ENCODE results near the gene CRB3. TPM values are rescaled to one million over a fixed set of nuclear protein-coding genes. Genes with fewer than 3 reads are reported as not detected.

The CRB3 gene
- total and polyA plus RNA-seq, 2 of the 4 experiments (the other 2 are of a cell fraction): not detected

DNA sequence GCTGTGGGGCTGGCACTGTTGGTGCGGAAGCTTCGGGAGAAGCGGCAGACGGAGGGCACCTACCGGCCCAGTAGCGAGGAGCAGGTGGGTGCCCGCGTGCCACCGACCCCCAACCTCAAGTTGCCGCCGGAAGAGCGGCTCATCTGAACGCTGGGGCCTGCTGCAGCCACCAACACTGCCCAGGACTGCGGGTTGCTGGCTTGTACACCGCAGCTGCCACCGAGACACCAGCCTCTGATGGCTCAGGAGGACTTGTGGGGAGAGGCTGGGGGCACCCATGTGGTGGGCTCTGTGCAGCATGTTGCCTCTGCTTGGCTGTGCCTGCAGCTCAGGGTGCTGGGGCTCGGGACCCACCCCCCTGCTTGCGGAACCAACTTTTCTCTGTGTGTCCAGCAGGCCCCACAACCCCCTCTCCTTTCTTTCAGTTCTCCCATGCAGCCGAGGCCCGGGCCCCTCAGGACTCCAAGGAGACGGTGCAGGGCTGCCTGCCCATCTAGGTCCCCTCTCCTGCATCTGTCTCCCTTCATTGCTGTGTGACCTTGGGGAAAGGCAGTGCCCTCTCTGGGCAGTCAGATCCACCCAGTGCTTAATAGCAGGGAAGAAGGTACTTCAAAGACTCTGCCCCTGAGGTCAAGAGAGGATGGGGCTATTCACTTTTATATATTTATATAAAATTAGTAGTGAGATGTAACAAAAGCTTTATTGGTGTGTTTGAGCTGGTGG, 2.6 kb downstream of the CRB3 start:
- dilution Hi-C loops (cut with HindIII; ENCODE audit: low sequenced_read_pairs, unreplicated experiment) (no loop called here), in situ Hi-C loops (cut with MboI; ENCODE audit: low sequenced_read_pairs) (no loop called here), intact Hi-C loops (cut with micrococcal nuclease) (no loop called here)
- Histone ChIP-seq H3K4ac (ENCODE audit: low read depth, low read length) (no peak overlapping the region), H3K9me1 (ENCODE audit: insufficient read depth, low read length) (no peaks in the 10 kb centered on the region), H3K9ac (ENCODE audit: low read depth, low read length) (no peak overlapping the region), H2BK5ac (ENCODE audit: low read depth, low read length, poor library complexity, severe bottlenecking) (no peak overlapping the region), H3K27me3 (ENCODE audit: control insufficient read depth, insufficient read depth, low read length) (peaks cover 29% of the 10 kb centered on the region), H3K79me1 (ENCODE audit: low read depth in 1 of 2, low read length in 2 of 2) (no peaks in the 10 kb centered on the region), H4K8ac (ENCODE audit: low read depth in 2 of 2, low read length in 2 of 2) (no peak overlapping the region), H2AK9ac (replicated peaks; ENCODE audit: low read depth, low read length, poor library complexity) (no peak overlapping the region), H3K9me3 (ENCODE audit: control insufficient read depth, insufficient read depth, low read length) (no peaks in the 10 kb centered on the region), H3K23ac (ENCODE audit: low read depth, low read length) (no peak overlapping the region), H3K4me3 (ENCODE audit: insufficient read depth, low read depth, low read length) (no peak overlapping the region), H4K20me1 (ENCODE audit: insufficient read depth, low read length) (no peaks in the 10 kb centered on the region), H3K14ac (replicated peaks; ENCODE audit: low read depth, low read length) (no peak overlapping the region), H3K4me2 (ENCODE audit: low read depth, low read length) (no peak overlapping the region), H3K56ac (ENCODE audit: extremely low read depth, insufficient read depth, low read length) (no peak overlapping the region), H2AFZ (replicated peaks; ENCODE audit: low read length, poor library complexity) (no peak overlapping the region), H3K4me1 (ENCODE audit: control insufficient read depth, insufficient read depth, low read length) (no peaks in the 10 kb centered on the region), H2BK20ac (ENCODE audit: low read depth, low read length) (no peak overlapping the region), H3K18ac (ENCODE audit: low read depth, low read length) (no peak overlapping the region), H4K5ac (ENCODE audit: low read depth, low read length) (no peak overlapping the region), H2AK5ac (ENCODE audit: low read depth, low read length) (no peak overlapping the region), H3K36me3 (ENCODE audit: control insufficient read depth, insufficient read depth, low read length) (no peaks in the 10 kb centered on the region), H2BK15ac (ENCODE audit: low read depth, low read length) (no peak overlapping the region), H4K91ac (ENCODE audit: insufficient read depth, low read depth, low read length) (no peak overlapping the region), H3K27ac (ENCODE audit: insufficient read depth, low read length) (no peak overlapping the region), H2BK120ac (ENCODE audit: low read depth, low read length) (no peak overlapping the region)
- CTCF ChIA-PET: no interaction called here
- WGBS, 2 experiments (ENCODE audit: extremely low coverage in 2 of 2, insufficient read length in 1 of 2): 88% methylated on average over 10 of the region's 21 CpGs; no CpG with 5 or more reads in 1 of the 2 experiments
- ATAC-seq (ENCODE audit: low read depth) (no peak), DNase-seq (no peak)
- TF ChIP-seq MAZ (IDR thresholded peaks at IDR 0.05; ENCODE audit: borderline replicate concordance, low read depth, low read length): no peak
- TF ChIP-seq SMC3 (IDR thresholded peaks at IDR 0.05; ENCODE audit: low read depth, low read length): no peak
- TF ChIP-seq POLR2A (IDR thresholded peaks at IDR 0.05; ENCODE audit: low read depth, low read length): no peak
- no peak for TF ChIP-seq NFE2L2 (IDR thresholded peaks at IDR 0.05; ENCODE audit: low read depth, low read length)
- no peak for TF ChIP-seq MXI1 (IDR thresholded peaks at IDR 0.05; ENCODE audit: borderline replicate concordance, low read depth, low read length)
- TF ChIP-seq, protein P1, sequence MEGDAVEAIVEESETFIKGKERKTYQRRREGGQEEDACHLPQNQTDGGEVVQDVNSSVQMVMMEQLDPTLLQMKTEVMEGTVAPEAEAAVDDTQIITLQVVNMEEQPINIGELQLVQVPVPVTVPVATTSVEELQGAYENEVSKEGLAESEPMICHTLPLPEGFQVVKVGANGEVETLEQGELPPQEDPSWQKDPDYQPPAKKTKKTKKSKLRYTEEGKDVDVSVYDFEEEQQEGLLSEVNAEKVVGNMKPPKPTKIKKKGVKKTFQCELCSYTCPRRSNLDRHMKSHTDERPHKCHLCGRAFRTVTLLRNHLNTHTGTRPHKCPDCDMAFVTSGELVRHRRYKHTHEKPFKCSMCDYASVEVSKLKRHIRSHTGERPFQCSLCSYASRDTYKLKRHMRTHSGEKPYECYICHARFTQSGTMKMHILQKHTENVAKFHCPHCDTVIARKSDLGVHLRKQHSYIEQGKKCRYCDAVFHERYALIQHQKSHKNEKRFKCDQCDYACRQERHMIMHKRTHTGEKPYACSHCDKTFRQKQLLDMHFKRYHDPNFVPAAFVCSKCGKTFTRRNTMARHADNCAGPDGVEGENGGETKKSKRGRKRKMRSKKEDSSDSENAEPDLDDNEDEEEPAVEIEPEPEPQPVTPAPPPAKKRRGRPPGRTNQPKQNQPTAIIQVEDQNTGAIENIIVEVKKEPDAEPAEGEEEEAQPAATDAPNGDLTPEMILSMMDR (conservative IDR thresholded peaks at IDR 0.05; ENCODE audit: low read depth, low read length): no peak
- no peak for TF ChIP-seq BHLHE40 (IDR thresholded peaks at IDR 0.05; ENCODE audit: low read depth, low read length)
- TF ChIP-seq, protein P2, sequence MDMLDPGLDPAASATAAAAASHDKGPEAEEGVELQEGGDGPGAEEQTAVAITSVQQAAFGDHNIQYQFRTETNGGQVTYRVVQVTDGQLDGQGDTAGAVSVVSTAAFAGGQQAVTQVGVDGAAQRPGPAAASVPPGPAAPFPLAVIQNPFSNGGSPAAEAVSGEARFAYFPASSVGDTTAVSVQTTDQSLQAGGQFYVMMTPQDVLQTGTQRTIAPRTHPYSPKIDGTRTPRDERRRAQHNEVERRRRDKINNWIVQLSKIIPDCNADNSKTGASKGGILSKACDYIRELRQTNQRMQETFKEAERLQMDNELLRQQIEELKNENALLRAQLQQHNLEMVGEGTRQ (IDR thresholded peaks at IDR 0.05; ENCODE audit: low read depth, low read length): no peak
- TF ChIP-seq RCOR1 (IDR thresholded peaks at IDR 0.05; ENCODE audit: insufficient replicate concordance, low read length): no peak
- TF ChIP-seq CHD1 (IDR thresholded peaks at IDR 0.05; ENCODE audit: low read depth, low read length): no peak
- TF ChIP-seq, protein P3, sequence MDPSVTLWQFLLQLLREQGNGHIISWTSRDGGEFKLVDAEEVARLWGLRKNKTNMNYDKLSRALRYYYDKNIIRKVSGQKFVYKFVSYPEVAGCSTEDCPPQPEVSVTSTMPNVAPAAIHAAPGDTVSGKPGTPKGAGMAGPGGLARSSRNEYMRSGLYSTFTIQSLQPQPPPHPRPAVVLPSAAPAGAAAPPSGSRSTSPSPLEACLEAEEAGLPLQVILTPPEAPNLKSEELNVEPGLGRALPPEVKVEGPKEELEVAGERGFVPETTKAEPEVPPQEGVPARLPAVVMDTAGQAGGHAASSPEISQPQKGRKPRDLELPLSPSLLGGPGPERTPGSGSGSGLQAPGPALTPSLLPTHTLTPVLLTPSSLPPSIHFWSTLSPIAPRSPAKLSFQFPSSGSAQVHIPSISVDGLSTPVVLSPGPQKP (IDR thresholded peaks at IDR 0.05; ENCODE audit: borderline replicate concordance, low read depth, low read length): no peak
- TF ChIP-seq FOS (IDR thresholded peaks at IDR 0.05; ENCODE audit: low read depth, low read length): no peak
- no peak for TF ChIP-seq CEBPB (IDR thresholded peaks at IDR 0.05; ENCODE audit: low read depth, low read length)
- TF ChIP-seq RAD21 (IDR thresholded peaks at IDR 0.05; ENCODE audit: low read length): no peak
- TF ChIP-seq RFX5 (IDR thresholded peaks at IDR 0.05; ENCODE audit: low read depth, low read length): no peak
- no peak for TF ChIP-seq MAFK (IDR thresholded peaks at IDR 0.05; ENCODE audit: low read depth, low read length)
- BruUV-seq (replicated peaks): no TSS peak
- POLR2A ChIA-PET (ENCODE audit: unreplicated experiment): no interaction called here
